Effector memory CD8-positive, alpha-beta T cell (primary cell): ENCODE data around the gene ZNF850.
A peak's percentile ranks its signal among the peaks of the same experiment; 100 is the strongest.
"Not testable (repeated sequence)": the region's sequence is repeated elsewhere in the genome, so short reads cannot be mapped to it uniquely, and the experiment has no call there.

Experiments used
- ATAC-seq: fragments of 150-1000 bp; cut with Tn5 transposase; replicated peaks from 2 replicates; pipeline ENCODE4 v1.10.0; 2021; ENCODE audit warnings: mild to moderate bottlenecking, moderate library complexity
- DNase-seq, 3 experiments: peaks; one replicate each; pipeline ENCODE4 v3.0.0; 2021
- H3K27ac Mint-ChIP-seq, 2 donors: one replicate each; pipeline ENCODE4 v1.8.0; 2022; ENCODE audit warnings: mild to moderate bottlenecking in 2 of 2, mixed read lengths in 2 of 2, moderate library complexity in 2 of 2
- H3K27me3 Mint-ChIP-seq, 2 donors: one replicate each; pipeline ENCODE4 v1.8.0; 2022; ENCODE audit warnings: mixed read lengths in 2 of 2
- H3K36me3 Mint-ChIP-seq: one replicate; pipeline ENCODE4 v1.8.0; 2022; ENCODE audit warnings: mild to moderate bottlenecking, moderate library complexity, mixed read lengths; ENCODE audit not compliant: insufficient read depth
- H3K4me1 Mint-ChIP-seq, 2 donors: one replicate each; pipeline ENCODE4 v1.8.0; 2022; ENCODE audit warnings: low read depth in 2 of 2, mixed read lengths in 2 of 2
- H3K4me3 Mint-ChIP-seq, 2 donors: one replicate each; pipeline ENCODE4 v1.8.0; 2022; ENCODE audit warnings: mild to moderate bottlenecking in 2 of 2, mixed read lengths in 2 of 2, moderate library complexity in 2 of 2
- H3K9me3 Mint-ChIP-seq, 2 donors: one replicate each; pipeline ENCODE4 v1.8.0; 2022; ENCODE audit warnings: mixed read lengths in 2 of 2
- total RNA-seq, 9 experiments: gene quantifications; one replicate each; lab custom pipeline; 2026; lab: John Stamatoyannopoulos, UW

Gene ZNF850
- 6.0 to 24.4 (median 17.9) reads per million in 9 experiments for total RNA-seq

DNA sequence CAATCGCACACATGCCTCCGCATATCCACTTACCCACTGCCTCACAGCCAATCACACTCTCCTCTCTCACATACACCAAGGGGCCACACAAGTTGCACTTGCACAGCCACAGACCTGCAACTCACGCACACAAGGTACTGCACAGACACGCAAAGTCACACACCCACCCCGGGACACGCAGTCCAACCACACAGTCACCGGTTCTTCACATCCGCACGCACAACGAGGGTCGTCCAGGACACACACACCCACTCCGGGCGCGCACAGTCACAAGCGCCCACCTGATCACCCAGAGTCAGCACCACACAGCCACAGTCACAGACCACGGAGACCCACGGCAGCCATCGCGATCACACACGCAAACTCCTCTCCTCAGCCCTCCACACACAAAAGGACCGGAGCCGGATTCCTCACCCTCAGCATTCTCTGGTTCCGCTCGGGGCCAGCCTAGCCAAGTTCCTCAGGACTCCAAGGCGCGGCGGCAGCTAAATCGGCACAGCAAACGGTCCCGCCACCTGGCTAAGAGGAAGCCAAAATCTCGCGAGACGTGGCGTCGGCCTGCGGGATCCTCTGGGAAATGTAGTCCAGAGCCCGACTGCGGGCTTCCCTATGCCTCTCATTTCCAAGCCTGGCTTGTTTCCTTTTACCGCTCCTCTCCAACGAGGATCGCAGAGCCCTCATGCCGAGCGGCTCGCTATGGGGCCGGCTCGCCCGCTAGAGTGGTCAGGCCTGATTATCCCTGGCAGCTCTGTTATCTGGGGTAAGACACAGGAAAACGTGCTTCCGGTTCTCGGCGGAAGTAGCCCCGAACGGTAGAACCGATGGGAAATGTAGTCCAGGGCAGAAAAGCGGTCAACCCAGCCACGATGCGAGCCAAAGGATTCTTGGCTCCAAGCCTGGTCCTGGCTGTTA, at the start of gene ZNF850:
Gene ZNF850, minus strand, starts transcription at position 497 of the 912 bp plus-strand sequence. CDS start 10,201 bp downstream, outside the sequence.
- Mint-ChIP-seq H3K27ac (peak within 1 kb of the TSS; percentile 78 to 79), H3K27me3 (no peaks in the 10 kb centered on the region), H3K9me3 (peaks cover 1 to 6% of the 10 kb centered on the region in 2 donors), H3K4me1 (peaks cover 20 to 23% of the 10 kb centered on the region in 2 donors), H3K4me3 (peak within 1 kb of the TSS; percentile 91 to 92), H3K36me3 (peaks cover 15% of the 10 kb centered on the region)
- DNase-seq (peak; percentile 92 to 93 (median 93)), ATAC-seq (peak; percentile 90)

DNA sequence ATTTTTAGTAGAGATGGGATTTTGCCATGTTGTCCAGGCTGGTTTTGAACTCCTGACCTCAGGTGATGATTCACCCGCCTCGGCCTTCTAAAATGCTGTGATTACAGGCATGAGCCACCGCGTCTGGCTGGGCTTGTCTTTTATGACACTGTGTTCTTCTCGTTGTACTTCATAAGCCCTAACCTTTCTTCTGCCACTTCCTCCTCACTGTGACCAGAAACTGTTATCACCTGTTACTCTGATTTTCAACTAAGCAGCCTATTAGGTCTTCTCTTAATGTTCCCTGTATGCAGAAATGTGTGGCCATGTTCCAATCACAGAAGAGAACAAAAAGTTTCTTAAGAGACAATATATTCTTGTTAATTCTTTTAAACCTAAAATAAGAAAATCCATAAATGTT, 49.2 kb upstream of the ZNF850 start:
- no peak overlapping the region for H3K4me3 Mint-ChIP-seq

DNA sequence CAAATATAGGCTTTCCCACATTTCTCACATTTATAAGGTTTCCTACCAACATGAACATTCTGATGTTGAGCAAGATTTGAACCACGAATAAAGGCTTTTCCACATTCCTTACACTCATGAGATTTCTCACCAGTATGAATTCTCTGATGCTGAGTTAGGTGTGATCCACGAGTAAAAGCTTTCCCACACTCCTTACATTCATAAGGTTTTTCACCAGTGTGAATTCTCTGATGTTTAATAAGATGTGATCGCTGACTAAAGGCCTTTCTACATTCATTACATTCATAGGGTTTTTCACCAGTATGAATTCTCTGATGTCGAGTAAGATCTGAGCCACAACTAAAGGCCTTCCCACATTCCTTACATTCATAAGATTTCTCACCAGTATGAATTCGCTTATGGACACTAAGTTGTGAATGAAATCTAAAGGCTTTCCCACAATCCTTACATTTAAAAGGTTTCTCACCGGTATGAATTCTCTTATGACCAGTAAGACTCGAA, 46.6 kb upstream of the ZNF850 start:
- H3K36me3 Mint-ChIP-seq: peaks cover 19% of the 10 kb centered on the region
- no peaks in the 10 kb centered on the region for H3K4me1 Mint-ChIP-seq
- H3K27ac Mint-ChIP-seq: no peak overlapping the region
- DNase-seq: no peak
- no peaks in the 10 kb centered on the region for H3K27me3 Mint-ChIP-seq
- no peak overlapping the region for H3K4me3 Mint-ChIP-seq
- no peak for ATAC-seq
- H3K9me3 Mint-ChIP-seq: no peaks in the 10 kb centered on the region

More for the DNA sequence above, 49.2 kb upstream of the ZNF850 start:
- Mint-ChIP-seq H3K27ac (no peak overlapping the region), H3K9me3 (peaks cover 3 to 5% of the 10 kb centered on the region in 2 donors), H3K36me3 (peaks cover 25% of the 10 kb centered on the region), H3K27me3 (no peaks in the 10 kb centered on the region), H3K4me1 (no peaks in the 10 kb centered on the region)
- no peak for ATAC-seq
- DNase-seq: no peak

DNA sequence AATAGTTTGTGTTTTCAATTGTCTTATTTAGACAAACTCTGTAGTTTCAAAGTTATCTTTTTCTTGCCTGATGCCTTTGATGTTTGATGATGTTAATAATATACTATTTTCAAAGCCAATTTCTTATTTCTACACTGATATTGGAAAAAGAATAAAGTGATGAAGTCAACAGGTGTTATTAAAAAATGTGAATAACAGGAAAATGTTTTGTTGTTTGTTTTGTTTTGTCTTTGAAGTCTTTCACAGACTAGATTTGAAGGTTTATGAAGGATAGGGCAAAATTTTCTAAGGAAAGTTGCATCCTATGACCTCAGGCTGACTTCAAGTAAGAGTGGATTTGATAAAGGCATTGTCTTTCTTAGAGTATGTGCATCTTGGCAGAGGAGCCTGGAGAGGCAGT, 34.4 kb upstream of the ZNF850 start:
- H3K4me3 Mint-ChIP-seq: no peak overlapping the region
- ATAC-seq (no peak), DNase-seq (no peak)
- no peaks in the 10 kb centered on the region for H3K27me3 Mint-ChIP-seq
- H3K36me3 Mint-ChIP-seq: peaks cover 10% of the 10 kb centered on the region
- H3K4me1 Mint-ChIP-seq: no peaks in the 10 kb centered on the region
- peaks cover 6 to 32% of the 10 kb centered on the region in 2 donors for H3K9me3 Mint-ChIP-seq
- H3K27ac Mint-ChIP-seq: no peak overlapping the region

DNA sequence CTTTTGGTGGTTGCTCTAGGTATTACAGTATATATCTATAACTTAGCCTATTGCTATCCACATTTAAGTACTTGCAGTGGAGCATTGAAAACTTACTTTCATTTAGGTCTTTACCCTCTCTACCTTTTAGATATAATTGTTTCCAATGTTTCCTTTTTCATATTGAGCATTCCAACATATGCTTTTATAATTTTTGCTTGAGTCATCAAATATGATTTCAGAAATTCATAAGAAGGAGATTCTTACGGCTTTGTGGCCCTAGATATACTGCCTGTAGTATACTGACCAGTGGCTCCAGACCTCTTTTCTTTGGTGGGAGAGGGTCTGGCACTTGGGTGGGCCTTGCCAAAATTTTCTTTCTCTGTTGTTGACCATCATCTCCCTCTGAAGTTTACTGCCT, 32.8 kb upstream of the ZNF850 start:
- Mint-ChIP-seq H3K9me3 (peaks cover 4 to 19% of the 10 kb centered on the region in 2 donors), H3K27ac (no peak overlapping the region), H3K27me3 (no peaks in the 10 kb centered on the region), H3K4me1 (no peaks in the 10 kb centered on the region), H3K4me3 (no peak overlapping the region), H3K36me3 (peaks cover 8% of the 10 kb centered on the region)
- DNase-seq (no peak), ATAC-seq (no peak)

DNA sequence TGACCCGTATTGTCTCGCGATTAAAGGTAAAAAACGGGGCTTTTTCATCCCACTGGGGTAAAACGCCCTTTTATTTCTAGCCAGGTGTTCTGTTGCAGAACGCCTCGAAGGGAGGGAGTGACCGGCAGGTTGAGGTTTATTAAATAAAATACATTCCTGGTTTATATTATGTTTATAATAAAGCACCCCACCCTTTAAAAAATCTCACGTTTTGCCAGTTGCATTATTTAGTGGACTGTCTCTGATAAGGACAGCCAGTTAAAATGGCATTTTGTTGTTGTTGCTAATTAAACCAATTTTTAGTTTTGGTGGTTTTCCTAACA, 25.1 kb upstream of the ZNF850 start:
- H3K9me3 Mint-ChIP-seq: peaks cover 2 to 10% of the 10 kb centered on the region in 2 donors
- peak overlapping the region; percentile 98 to 99 for H3K27ac Mint-ChIP-seq
- peaks cover 24% of the 10 kb centered on the region for H3K36me3 Mint-ChIP-seq
- H3K4me1 Mint-ChIP-seq: peaks cover 2 to 10% of the 10 kb centered on the region in 2 donors
- ATAC-seq (no peak), DNase-seq (no peak)
- H3K27me3 Mint-ChIP-seq: peaks cover 0 to under 1% of the 10 kb centered on the region in 2 donors
- peak overlapping the region; percentile 95 to 98 for H3K4me3 Mint-ChIP-seq

DNA sequence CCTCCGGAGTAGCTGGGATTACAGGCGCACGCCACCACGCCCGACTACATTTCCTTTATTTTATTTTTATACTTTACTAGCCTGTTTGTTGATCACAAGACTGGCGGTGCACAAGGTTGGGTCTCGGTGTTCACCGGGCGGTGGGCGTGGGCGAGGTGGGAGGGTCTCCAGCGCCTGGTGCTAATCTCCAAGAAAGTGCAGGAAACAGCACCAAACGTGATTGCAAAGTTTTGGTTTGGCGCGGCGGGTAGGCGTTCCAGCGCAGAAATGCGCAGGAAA, 24.0 kb upstream of the ZNF850 start:
- H3K27me3 Mint-ChIP-seq: peaks cover 7 to 10% of the 10 kb centered on the region in 2 donors
- ATAC-seq (no peak), DNase-seq (no peak)
- peaks cover 18% of the 10 kb centered on the region for H3K36me3 Mint-ChIP-seq
- peak overlapping the region; percentile 98 to 99 for H3K27ac Mint-ChIP-seq
- H3K4me3 Mint-ChIP-seq: peak overlapping the region; percentile 95 to 98
- H3K9me3 Mint-ChIP-seq: peaks cover 11 to 20% of the 10 kb centered on the region in 2 donors
- H3K4me1 Mint-ChIP-seq: peaks cover 2 to 15% of the 10 kb centered on the region in 2 donors

DNA sequence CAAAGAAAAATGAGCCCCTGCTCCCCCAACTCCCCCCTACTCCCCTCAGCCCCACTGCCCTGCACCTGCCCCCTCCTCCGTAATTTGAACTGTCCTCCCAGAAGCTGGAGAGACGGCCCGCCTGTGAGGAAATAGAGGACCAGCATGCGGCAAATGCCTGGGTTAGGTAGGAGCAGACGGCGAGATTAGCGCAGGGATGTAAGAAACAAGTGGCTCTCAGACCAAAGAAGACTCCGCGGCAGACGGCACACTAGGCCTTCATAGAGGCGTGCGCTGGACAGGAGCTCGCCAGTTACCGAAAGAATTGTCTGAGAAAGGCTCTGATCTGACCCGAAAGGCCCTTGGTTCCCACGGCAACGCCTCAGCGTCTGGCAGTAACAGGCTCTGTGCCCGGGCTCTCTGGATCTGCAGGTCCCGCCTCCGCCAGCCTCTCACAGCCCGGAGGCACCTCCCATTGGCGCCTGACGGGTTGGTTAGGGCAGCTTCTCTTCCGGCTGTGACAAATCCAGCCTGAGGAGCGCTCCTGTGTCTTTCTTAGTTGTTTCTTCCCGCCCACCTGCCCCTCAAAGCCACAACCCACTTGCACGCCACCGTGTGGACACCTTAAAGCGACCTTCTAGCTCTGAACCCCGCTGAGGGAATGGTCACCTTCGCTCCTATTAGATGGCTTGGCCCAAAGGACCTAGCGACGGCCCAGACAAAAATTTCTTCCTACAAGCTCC, 19.0 kb upstream of the ZNF850 start:
- H3K4me1 Mint-ChIP-seq, DNase-seq, H3K4me3 Mint-ChIP-seq, H3K27me3 Mint-ChIP-seq, H3K27ac Mint-ChIP-seq, H3K36me3 Mint-ChIP-seq: not testable (repeated sequence)
- H3K9me3 Mint-ChIP-seq: peaks cover 10 to 15% of the 10 kb centered on the region in 2 donors
- ATAC-seq: peak; percentile 95

DNA sequence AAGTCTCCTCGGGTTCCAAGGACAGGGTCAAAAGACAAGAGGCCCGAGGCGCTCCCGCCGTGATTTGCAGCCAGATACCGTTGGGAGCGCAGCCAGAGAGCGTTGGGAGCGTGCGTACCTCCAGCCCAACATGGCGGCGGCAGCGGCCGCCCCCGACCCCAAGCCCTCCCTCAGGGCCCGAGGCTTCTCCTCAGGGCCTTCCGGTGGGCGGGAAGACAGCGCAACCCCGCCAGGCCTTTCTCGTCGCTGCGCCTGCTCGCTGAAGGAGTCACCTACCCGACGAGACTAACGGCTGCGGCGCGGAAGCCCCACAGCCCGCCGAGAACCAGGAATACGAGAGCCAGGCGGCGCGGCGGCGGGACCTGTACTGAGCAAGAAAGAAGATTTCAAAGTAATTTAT, 3.2 kb upstream of the ZNF850 start:
- DNase-seq (no peak), ATAC-seq (no peak)
- H3K36me3 Mint-ChIP-seq: peaks cover 15% of the 10 kb centered on the region
- no peak overlapping the region for H3K27ac Mint-ChIP-seq
- peaks cover 1 to 6% of the 10 kb centered on the region in 2 donors for H3K9me3 Mint-ChIP-seq
- H3K4me1 Mint-ChIP-seq: peaks cover 20 to 22% of the 10 kb centered on the region in 2 donors
- H3K27me3 Mint-ChIP-seq: no peaks in the 10 kb centered on the region
- no peak overlapping the region for H3K4me3 Mint-ChIP-seq

DNA sequence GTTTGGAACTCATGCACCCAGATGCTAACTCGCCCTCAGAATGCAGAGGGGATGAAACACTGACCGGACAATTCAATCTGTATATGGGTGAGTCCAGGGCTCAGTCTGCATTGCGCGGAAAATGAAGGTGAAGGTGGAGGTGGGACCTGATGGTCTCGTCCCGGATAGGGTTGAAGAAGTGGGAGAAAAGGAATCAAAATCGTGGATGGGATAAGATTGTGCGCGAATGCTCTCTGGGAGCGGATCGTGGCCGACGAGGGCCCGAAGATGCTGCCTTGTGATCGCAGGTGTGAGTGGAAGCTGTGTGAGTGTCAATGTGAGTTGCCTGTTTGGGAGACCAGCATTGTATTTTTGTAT, 594 bp upstream of the ZNF850 start:
- Mint-ChIP-seq H3K4me3 (peak overlapping the region; percentile 91 to 92), H3K4me1 (peaks cover 20 to 23% of the 10 kb centered on the region in 2 donors), H3K27ac (peak overlapping the region; percentile 78 to 79), H3K36me3 (peaks cover 15% of the 10 kb centered on the region), H3K27me3 (no peaks in the 10 kb centered on the region), H3K9me3 (peaks cover 1 to 6% of the 10 kb centered on the region in 2 donors)
- ATAC-seq: no peak
- no peak for DNase-seq

DNA sequence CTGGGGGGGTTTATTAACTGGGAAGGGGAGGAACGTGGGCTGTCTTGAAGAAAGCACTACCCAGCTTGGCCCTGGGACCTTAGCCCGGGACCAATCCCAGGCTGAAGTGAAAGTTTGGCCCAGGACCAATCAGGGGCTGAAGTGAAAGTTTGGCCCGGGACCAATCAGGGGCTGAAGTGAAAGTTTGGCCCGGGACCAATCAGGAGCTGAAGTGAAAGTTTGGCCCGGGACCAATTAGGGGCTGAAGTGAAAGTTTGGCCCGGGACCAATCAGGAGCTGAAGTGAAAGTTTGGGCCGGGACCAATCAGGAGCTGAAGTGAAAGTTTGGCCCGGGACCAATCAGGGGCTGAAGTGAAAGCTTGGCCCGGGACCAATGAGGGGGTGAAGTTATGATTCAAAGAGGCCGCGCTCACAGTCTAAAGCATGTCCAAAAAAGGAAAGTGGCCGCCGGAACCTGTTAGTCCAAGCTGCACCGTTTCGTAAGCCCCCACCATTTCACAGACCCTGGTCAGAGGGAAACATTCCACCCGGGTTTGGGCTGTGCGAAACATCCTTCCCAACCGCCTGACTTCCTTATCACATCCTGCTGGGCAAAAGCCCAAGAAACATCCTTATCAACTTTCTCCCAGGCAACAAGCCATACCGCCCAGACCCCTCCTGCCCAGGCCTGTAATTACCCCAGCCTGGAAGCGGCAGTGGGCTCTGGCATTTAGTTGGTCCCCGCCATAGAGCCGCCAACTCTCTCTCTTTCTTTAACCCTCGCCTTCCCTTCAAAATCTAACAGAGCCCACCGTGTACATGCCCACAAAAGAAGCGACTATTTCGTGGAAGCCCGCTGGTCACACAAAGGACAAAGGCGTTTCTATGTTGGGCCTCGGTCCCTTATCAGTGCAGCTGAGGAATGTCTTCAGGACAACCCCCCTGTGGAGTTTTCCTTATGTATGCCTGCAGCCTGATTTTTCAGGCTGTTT, 1.1 kb downstream of the ZNF850 start:
- H3K27ac Mint-ChIP-seq: peak overlapping the region; percentile 78 to 79
- H3K36me3 Mint-ChIP-seq: peaks cover 15% of the 10 kb centered on the region
- no peak for ATAC-seq
- H3K27me3 Mint-ChIP-seq: no peaks in the 10 kb centered on the region
- no peak for DNase-seq
- peaks cover 1 to 6% of the 10 kb centered on the region in 2 donors for H3K9me3 Mint-ChIP-seq
- H3K4me3 Mint-ChIP-seq: peak overlapping the region; percentile 91 to 92
- peaks cover 20 to 23% of the 10 kb centered on the region in 2 donors for H3K4me1 Mint-ChIP-seq

DNA sequence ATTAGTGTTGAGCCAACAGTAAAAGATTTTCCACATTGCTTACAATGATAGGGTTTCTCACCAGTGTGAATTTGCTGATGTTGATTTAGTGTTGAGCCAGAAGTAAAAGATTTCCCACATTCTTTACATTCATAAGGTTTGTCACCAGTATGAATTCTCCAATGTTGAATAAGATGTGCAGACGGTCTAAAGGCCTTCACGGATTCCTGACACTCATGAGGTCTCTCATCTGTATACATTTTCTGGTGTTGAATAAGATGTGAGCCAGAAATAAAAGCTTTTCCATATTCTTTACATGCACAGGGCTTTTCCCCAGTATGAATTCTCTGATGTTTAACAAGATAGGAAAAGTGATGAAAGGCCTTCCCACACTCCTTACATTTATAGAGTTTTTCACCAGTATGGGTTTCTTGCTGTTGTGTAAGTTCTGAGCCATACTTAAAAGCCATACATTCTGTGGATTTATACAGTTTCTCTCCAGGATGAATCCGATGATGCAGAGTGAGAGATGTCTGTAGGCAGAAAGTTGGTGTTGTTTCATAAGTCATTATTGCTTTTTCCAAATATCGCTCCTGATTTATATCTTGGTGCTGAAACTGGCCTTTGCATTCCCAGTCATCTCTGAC, 22.4 kb downstream of the ZNF850 start:
- Mint-ChIP-seq H3K4me1 (no peaks in the 10 kb centered on the region), H3K9me3 (peaks cover 9 to 16% of the 10 kb centered on the region in 2 donors), H3K36me3 (peaks cover 9% of the 10 kb centered on the region), H3K27ac (no peak overlapping the region), H3K27me3 (no peaks in the 10 kb centered on the region), H3K4me3 (no peak overlapping the region)
- ATAC-seq: no peak
- no peak for DNase-seq
